ENCODE results near the gene GADL1. TPM values are rescaled to one million over a fixed set of nuclear protein-coding genes. Genes with fewer than 3 reads are reported as not detected.

GADL1 gene
- total RNA-seq, 1 experiment from 2014 or later, result not detected

GRCh38 chr3:30768046-30768445 lies 126.4 kb downstream of the GADL1 start:
- peak overlapping the region; percentile 46 for H2AFZ ChIP-seq (ENCODE audit: low read depth, low read length, poor library complexity, severe bottlenecking)
- H4K20me1 ChIP-seq (ENCODE audit: insufficient read depth), result no peaks in the 10 kb centered on the region
- no peak for DNase-seq (ENCODE audit: low read depth, low spot score)
- H3K9ac ChIP-seq (ENCODE audit: low read length), result no peak overlapping the region
- H3K9me3 ChIP-seq (ENCODE audit: control insufficient read depth in 1 of 2, insufficient read depth in 1 of 2, low read depth in 1 of 2, low read length in 2 of 2), result no peaks in the 10 kb centered on the region
- intact Hi-C loops (cut with micrococcal nuclease), result loop anchor here (1.0 to 5.0 kb wide), 2 partner anchors 364 to 679 kb away; no protein-coding TSS in a partner anchor
- peaks cover 6 to 13% of the 10 kb centered on the region in 2 experiments; a peak in 3 of 4 replicates for H3K4me1 ChIP-seq (ENCODE audit: control insufficient read depth in 1 of 2, insufficient read depth in 2 of 2, low read length in 2 of 2)
- ChIA-PET RAD21 (ENCODE audit: low non-redundant PET in 1 of 2, low total read pairs in 2 of 2, uncharacterized antibody in 2 of 2, unreplicated experiment in 2 of 2) (no interaction called here), POLR2A (no interaction called here), CTCF (interaction anchor here (0.7 to 3.5 kb wide), 4 partner anchors 28 to 364 kb away, joined by 3 to 23 read pairs (median 4); no protein-coding TSS in a partner anchor)
- no peaks in the 10 kb centered on the region for H3K36me3 ChIP-seq (ENCODE audit: control insufficient read depth in 1 of 2, insufficient read depth in 2 of 2, low read length in 2 of 2)
- H3K79me2 ChIP-seq (ENCODE audit: insufficient read depth, low read length), result no peaks in the 10 kb centered on the region
- BruUV-seq (replicated peaks), result no TSS peak
- no peak overlapping the region for H3K4me3 ChIP-seq (replicated peaks in 1 of 2; ENCODE audit: low read depth in 1 of 2, low read length in 2 of 2)
- no peak for ATAC-seq
- H3K27me3 ChIP-seq (ENCODE audit: insufficient read depth, low read length), result no peaks in the 10 kb centered on the region
- H3K4me2 ChIP-seq (ENCODE audit: low read length), result no peak overlapping the region
- H3K27ac ChIP-seq (ENCODE audit: low read depth, low read length), result no peak overlapping the region
- TF ChIP-seq ATF3 (IDR thresholded peaks at IDR 0.05) (no peak), TCF7L2 (IDR thresholded peaks at IDR 0.05; ENCODE audit: borderline replicate concordance, extremely low read depth, insufficient read depth, insufficient read length) (no peak), POLR2A (IDR thresholded peaks at IDR 0.05; ENCODE audit: borderline replicate concordance, extremely low read depth, insufficient read depth, insufficient read length) (no peak), EZH2 (IDR thresholded peaks at IDR 0.05) (no peak), MAX (IDR thresholded peaks at IDR 0.05) (no peak), RAD21 (IDR thresholded peaks at IDR 0.05; ENCODE audit: low read depth) (no peak), ZFX (IDR thresholded peaks at IDR 0.05) (no peak), ZBTB33 (IDR thresholded peaks at IDR 0.05; ENCODE audit: extremely low read depth, insufficient replicate concordance, low read length) (no peak), YY1 (IDR thresholded peaks at IDR 0.05; ENCODE audit: extremely low read depth, insufficient replicate concordance, low read depth, low read length) (no peak), ZNF274 (IDR thresholded peaks at IDR 0.05; ENCODE audit: low read depth, low read length) (no peak), SP1 (IDR thresholded peaks at IDR 0.05; ENCODE audit: low read depth) (no peak), CEBPB (IDR thresholded peaks at IDR 0.05; ENCODE audit: low read depth) (no peak), EGR1 (IDR thresholded peaks at IDR 0.05; ENCODE audit: low read depth) (no peak)
- no peaks in the 10 kb centered on the region for H3K9me2 ChIP-seq (ENCODE audit: insufficient read depth)
